Astrocyte (in vitro differentiated cells and primary cell): ENCODE results near the gene RNF186. TPM values are rescaled to one million over a fixed set of nuclear protein-coding genes. Genes with fewer than 3 reads are reported as not detected.
"Not testable (repeated sequence)": the region's sequence is repeated elsewhere in the genome, so short reads cannot be mapped to it uniquely, and the experiment has no call there.

Source experiments
- DNase-seq: peaks from one replicate; pipeline ENCODE4 v3.0.0-alpha.2; 2010; ENCODE audit warnings: low read depth
- FAIRE-seq: peaks from 2 replicates; lab custom pipeline; 2011; peaks lifted over from hg19 to GRCh38; lab: Jason Lieb, UNC
- H2AFZ ChIP-seq: 2 replicates; pipeline ENCODE4 v1.6.0; 2012; ENCODE audit warnings: low read depth, low read length, inconsistent platforms
- H3K27ac ChIP-seq: 2 replicates; pipeline ENCODE4 v1.5.1; 2011; ENCODE audit warnings: low read depth, low read length, inconsistent platforms
- H3K27me3 ChIP-seq: 2 replicates; pipeline ENCODE4 v1.6.0; 2011; ENCODE audit warnings: low read length, inconsistent platforms; ENCODE audit not compliant: insufficient read depth
- H3K36me3 ChIP-seq: 2 replicates; pipeline ENCODE4 v1.5.1; 2011; ENCODE audit warnings: low read length, inconsistent platforms; ENCODE audit not compliant: insufficient read depth
- H3K4me1 ChIP-seq: 2 replicates; pipeline ENCODE4 v1.5.1; 2011; ENCODE audit warnings: low read length, inconsistent platforms; ENCODE audit not compliant: insufficient read depth
- H3K4me2 ChIP-seq: 2 replicates; pipeline ENCODE4 v1.6.0; 2012; ENCODE audit warnings: low read length, inconsistent platforms
- H3K4me3 ChIP-seq: 2 replicates; pipeline ENCODE4 v1.5.1; 2011; ENCODE audit warnings: low read depth, mild to moderate bottlenecking, low read length, inconsistent platforms; ENCODE audit not compliant: insufficient read depth
- H3K79me2 ChIP-seq: 2 replicates; pipeline ENCODE4 v1.6.0; 2012; ENCODE audit warnings: mild to moderate bottlenecking, low read length, inconsistent platforms; ENCODE audit not compliant: insufficient read depth
- H3K9ac ChIP-seq: 2 replicates; pipeline ENCODE4 v1.6.0; 2012; ENCODE audit warnings: mild to moderate bottlenecking, low read length, inconsistent platforms
- H3K9me3 ChIP-seq: 2 replicates; pipeline ENCODE4 v1.5.1; 2012; ENCODE audit warnings: low read depth, mild to moderate bottlenecking, low read length, inconsistent platforms; ENCODE audit not compliant: insufficient read depth
- H4K20me1 ChIP-seq: 2 replicates; pipeline ENCODE4 v1.6.0; 2012; ENCODE audit warnings: low read length, inconsistent platforms; ENCODE audit not compliant: insufficient read depth
- H3K27ac Mint-ChIP-seq: one replicate; pipeline ENCODE4 v1.8.0; 2021; ENCODE audit warnings: mild to moderate bottlenecking, mixed read lengths; ENCODE audit not compliant: unreplicated experiment
- H3K27me3 Mint-ChIP-seq: one replicate; pipeline ENCODE4 v1.8.0; 2021; ENCODE audit warnings: low read depth, mixed read lengths; ENCODE audit not compliant: unreplicated experiment
- H3K36me3 Mint-ChIP-seq: one replicate; pipeline ENCODE4 v1.8.0; 2021; ENCODE audit warnings: low read depth, mixed read lengths; ENCODE audit not compliant: unreplicated experiment
- H3K4me1 Mint-ChIP-seq: one replicate; pipeline ENCODE4 v1.8.0; 2021; ENCODE audit warnings: low read depth, mixed read lengths; ENCODE audit not compliant: unreplicated experiment
- H3K4me3 Mint-ChIP-seq: one replicate; pipeline ENCODE4 v1.8.0; 2021; ENCODE audit warnings: mild to moderate bottlenecking, moderate library complexity, mixed read lengths; ENCODE audit not compliant: unreplicated experiment
- H3K9me3 Mint-ChIP-seq: one replicate; pipeline ENCODE4 v1.8.0; 2021; ENCODE audit warnings: mild to moderate bottlenecking, mixed read lengths; ENCODE audit not compliant: unreplicated experiment
- EZH2 ChIP-seq: IDR thresholded peaks from 2 replicates; pipeline ENCODE4 v1.6.1; 2012; ENCODE audit warnings: mild to moderate bottlenecking, low read length, inconsistent platforms; ENCODE audit not compliant: insufficient read depth
- total RNA-seq: library from RNA; stranded (reverse); gene quantifications from 2 replicates; pipeline ENCODE4 v1.2.1, GENCODE V29; 2021
- TF ChIP-seq, protein P1 (sequence below): IDR thresholded peaks from 2 replicates; pipeline ENCODE4 v1.5.1; 2011; ENCODE audit warnings: low read depth, mild to moderate bottlenecking, inconsistent platforms, low read length, moderate library complexity; ENCODE audit not compliant: insufficient read depth

Gene RNF186
- total RNA-seq, 1 donor from 2014 or later: not detected

DNA sequence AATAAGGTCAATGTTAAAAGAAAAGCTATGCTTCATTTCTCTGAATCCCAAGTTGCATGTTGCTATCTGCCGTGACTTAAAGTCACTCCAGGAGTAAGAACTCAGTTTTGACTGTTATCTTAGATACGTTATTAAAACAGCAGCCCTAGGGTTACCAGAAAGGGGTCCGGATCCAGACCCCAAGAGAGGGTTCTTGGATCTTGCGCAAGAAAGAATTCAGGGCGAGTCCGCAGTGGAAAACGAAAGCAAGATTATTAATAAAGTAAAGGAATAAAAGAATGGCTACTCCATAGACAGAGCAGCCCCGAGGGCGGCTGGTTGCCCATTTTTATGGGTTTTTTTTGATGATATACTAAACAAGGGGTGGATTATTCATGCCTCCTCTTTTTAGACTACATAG, 32.3 kb upstream of the RNF186 start:
- not testable (repeated sequence) for H3K4me1 ChIP-seq, H3K27me3 ChIP-seq, H3K79me2 ChIP-seq, H3K4me3 Mint-ChIP-seq, H4K20me1 ChIP-seq, H3K4me3 ChIP-seq, DNase-seq, H3K36me3 Mint-ChIP-seq, FAIRE-seq, H3K4me1 Mint-ChIP-seq, H3K27ac ChIP-seq, H2AFZ ChIP-seq, H3K4me2 ChIP-seq, H3K27ac Mint-ChIP-seq, H3K9me3 ChIP-seq, H3K36me3 ChIP-seq, H3K9me3 Mint-ChIP-seq, H3K9ac ChIP-seq
- peaks cover 13% of the 10 kb centered on the region for H3K27me3 Mint-ChIP-seq

DNA sequence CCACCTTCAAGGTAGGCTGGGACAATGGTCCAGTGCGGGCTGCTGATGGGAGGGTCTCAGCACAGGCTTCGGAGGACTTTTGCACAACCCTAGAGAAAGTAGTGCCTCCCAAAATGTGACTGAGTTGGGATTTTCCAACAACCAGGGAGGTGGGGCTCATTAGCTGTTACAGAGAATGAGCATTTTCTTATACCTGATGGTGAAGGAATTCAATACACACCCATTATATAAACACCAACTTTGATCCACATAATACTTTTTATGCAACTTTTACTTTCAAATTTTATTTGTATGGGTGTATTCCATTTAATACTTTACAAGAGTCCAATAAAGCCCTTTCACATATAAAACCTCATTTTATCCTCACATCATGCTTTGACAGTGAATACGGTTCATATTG, 31.3 kb upstream of the RNF186 start:
- no peak overlapping the region for H3K27ac ChIP-seq
- no peaks in the 10 kb centered on the region for H3K36me3 ChIP-seq
- H3K79me2 ChIP-seq: no peaks in the 10 kb centered on the region
- H3K27me3 ChIP-seq: no peaks in the 10 kb centered on the region
- FAIRE-seq (no peak), DNase-seq (no peak)
- TF ChIP-seq EZH2: no peak
- TF ChIP-seq, protein P1, sequence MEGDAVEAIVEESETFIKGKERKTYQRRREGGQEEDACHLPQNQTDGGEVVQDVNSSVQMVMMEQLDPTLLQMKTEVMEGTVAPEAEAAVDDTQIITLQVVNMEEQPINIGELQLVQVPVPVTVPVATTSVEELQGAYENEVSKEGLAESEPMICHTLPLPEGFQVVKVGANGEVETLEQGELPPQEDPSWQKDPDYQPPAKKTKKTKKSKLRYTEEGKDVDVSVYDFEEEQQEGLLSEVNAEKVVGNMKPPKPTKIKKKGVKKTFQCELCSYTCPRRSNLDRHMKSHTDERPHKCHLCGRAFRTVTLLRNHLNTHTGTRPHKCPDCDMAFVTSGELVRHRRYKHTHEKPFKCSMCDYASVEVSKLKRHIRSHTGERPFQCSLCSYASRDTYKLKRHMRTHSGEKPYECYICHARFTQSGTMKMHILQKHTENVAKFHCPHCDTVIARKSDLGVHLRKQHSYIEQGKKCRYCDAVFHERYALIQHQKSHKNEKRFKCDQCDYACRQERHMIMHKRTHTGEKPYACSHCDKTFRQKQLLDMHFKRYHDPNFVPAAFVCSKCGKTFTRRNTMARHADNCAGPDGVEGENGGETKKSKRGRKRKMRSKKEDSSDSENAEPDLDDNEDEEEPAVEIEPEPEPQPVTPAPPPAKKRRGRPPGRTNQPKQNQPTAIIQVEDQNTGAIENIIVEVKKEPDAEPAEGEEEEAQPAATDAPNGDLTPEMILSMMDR: no peak
- H3K4me1 ChIP-seq: no peaks in the 10 kb centered on the region
- H3K4me3 ChIP-seq: no peak overlapping the region
- Mint-ChIP-seq H3K27me3 (peaks cover 13% of the 10 kb centered on the region), H3K4me1 (no peaks in the 10 kb centered on the region), H3K36me3 (no peaks in the 10 kb centered on the region), H3K27ac (no peak overlapping the region), H3K9me3 (no peaks in the 10 kb centered on the region), H3K4me3 (no peak overlapping the region)
- H4K20me1 ChIP-seq: no peaks in the 10 kb centered on the region
- H2AFZ ChIP-seq: no peak overlapping the region
- H3K9ac ChIP-seq: no peak overlapping the region
- H3K9me3 ChIP-seq: no peaks in the 10 kb centered on the region
- H3K4me2 ChIP-seq: no peak overlapping the region

DNA sequence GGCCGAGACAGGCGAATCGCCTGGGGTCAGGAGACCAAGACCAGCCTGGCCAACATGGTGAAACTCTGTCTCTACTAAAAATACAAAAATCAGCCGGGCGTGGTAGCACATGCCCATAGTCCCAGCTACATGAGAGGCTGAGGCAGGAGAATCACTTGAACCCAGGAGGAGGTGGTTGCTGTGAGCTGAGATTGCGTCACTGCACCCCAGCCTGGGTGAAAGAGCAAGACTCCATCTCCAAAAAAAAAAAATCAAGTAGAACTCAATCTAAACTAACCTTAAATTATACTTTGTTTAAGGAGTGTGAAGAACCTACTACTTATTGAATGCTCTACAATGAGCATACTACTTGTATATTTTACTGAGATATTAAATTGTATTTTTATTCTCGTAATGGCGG, 30.5 kb upstream of the RNF186 start:
- H3K27me3 Mint-ChIP-seq: peaks cover 9% of the 10 kb centered on the region
- Histone ChIP-seq H3K4me2 (no peak overlapping the region), H3K4me3 (no peak overlapping the region), H3K9ac (no peak overlapping the region), H2AFZ (no peak overlapping the region), H3K27me3 (no peaks in the 10 kb centered on the region), H3K79me2 (no peaks in the 10 kb centered on the region), H3K27ac (no peak overlapping the region), H3K36me3 (no peaks in the 10 kb centered on the region), H3K4me1 (no peaks in the 10 kb centered on the region), H3K9me3 (no peaks in the 10 kb centered on the region), H4K20me1 (no peaks in the 10 kb centered on the region)
- H3K4me1 Mint-ChIP-seq: no peaks in the 10 kb centered on the region
- no peak overlapping the region for H3K27ac Mint-ChIP-seq
- H3K4me3 Mint-ChIP-seq: no peak overlapping the region
- no peaks in the 10 kb centered on the region for H3K9me3 Mint-ChIP-seq
- no peak for TF ChIP-seq EZH2
- TF ChIP-seq, protein P1: no peak
- H3K36me3 Mint-ChIP-seq: no peaks in the 10 kb centered on the region
- DNase-seq (no peak), FAIRE-seq (no peak)
